Karpas-422 (cell line): Measurements from ENCODE around the gene FUT7. TPM values are rescaled to one million over a fixed set of nuclear protein-coding genes. Genes with fewer than 3 reads are reported as not detected.

Experiments used
- DNase-seq: peaks from one replicate; pipeline ENCODE4 v3.0.0-alpha.2; 2015
- H2AFZ ChIP-seq: fragments of 200-600 bp; sonication (generic); 2 replicates; pipeline ENCODE4 v1.6.1; 2014; ENCODE audit warnings: antibody characterized with exemption, low read length, mixed read lengths
- H3K27ac ChIP-seq: fragments of 200-600 bp; sonication (generic); 2 replicates; pipeline ENCODE4 v1.5.1; 2014; ENCODE audit warnings: mild to moderate bottlenecking, low read length, moderate library complexity
- H3K27me3 ChIP-seq: fragments of 200-600 bp; sonication (generic); 2 replicates; pipeline ENCODE4 v1.6.1; 2014; ENCODE audit warnings: low read length, mixed read lengths
- H3K36me3 ChIP-seq: fragments of 200-600 bp; sonication (generic); 2 replicates; pipeline ENCODE4 v1.6.1; 2014; ENCODE audit warnings: low read length, mixed read lengths; ENCODE audit not compliant: insufficient read depth
- H3K4me1 ChIP-seq: fragments of 200-600 bp; sonication (generic); 2 replicates; pipeline ENCODE4 v1.6.1; 2014; ENCODE audit warnings: mild to moderate bottlenecking, low read length, mixed read lengths
- H3K4me2 ChIP-seq: fragments of 200-600 bp; sonication (generic); 2 replicates; pipeline ENCODE4 v1.6.1; 2014; ENCODE audit warnings: low read length, low read depth, mild to moderate bottlenecking; ENCODE audit not compliant: poor library complexity, severe bottlenecking
- H3K4me3 ChIP-seq: fragments of 200-600 bp; sonication (generic); 2 replicates; pipeline ENCODE4 v1.5.1; 2014; ENCODE audit warnings: mild to moderate bottlenecking, antibody characterized with exemption, low read length, mixed read lengths
- H3K79me2 ChIP-seq: fragments of 200-600 bp; sonication (generic); 2 replicates; pipeline ENCODE4 v1.6.1; 2014; ENCODE audit warnings: mild to moderate bottlenecking, low read length, mixed read lengths
- H3K9ac ChIP-seq: fragments of 200-600 bp; sonication (generic); 2 replicates; pipeline ENCODE4 v1.6.0; 2014; ENCODE audit warnings: low read length
- H3K9me2 ChIP-seq: fragments of 200-600 bp; sonication (generic), shearing (Covaris generic); replicated peaks from 2 replicates; pipeline ENCODE4 v1.6.0; 2014; ENCODE audit warnings: mild to moderate bottlenecking, low read length, moderate library complexity; ENCODE audit not compliant: insufficient read depth
- H3K9me3 ChIP-seq: fragments of 300-700, 200-600 bp; sonication (generic); 2 replicates; pipeline ENCODE4 v1.6.1; 2014; ENCODE audit warnings: low read length, mixed read lengths
- H4K20me1 ChIP-seq: fragments of 200-600 bp; sonication (generic); 2 replicates; pipeline ENCODE4 v1.6.1; 2014; ENCODE audit warnings: mild to moderate bottlenecking, antibody characterized with exemption, low read length, low read depth; ENCODE audit not compliant: insufficient read depth
- total RNA-seq: library from RNA; depleted of rRNA; stranded (reverse); fragments of >200 nt; shearing (Covaris generic); gene quantifications from 2 replicates; pipeline ENCODE4 v1.2.3, GENCODE V29; 2014; ENCODE audit warnings: low replicate concordance

Gene FUT7
- total RNA-seq, 1 experiment from 2014 or later, result not detected

GRCh38 chr9:137040568-137040967 is 8.7 kb upstream of the FUT7 start:
- H3K36me3 ChIP-seq, result no peaks in the 10 kb centered on the region
- H3K9ac ChIP-seq, result no peak overlapping the region
- H3K9me2 ChIP-seq, result no peaks in the 10 kb centered on the region
- no peak for DNase-seq
- H3K4me3 ChIP-seq, result no peak overlapping the region
- no peaks in the 10 kb centered on the region for H3K79me2 ChIP-seq
- H3K27ac ChIP-seq, result no peak overlapping the region
- no peaks in the 10 kb centered on the region for H3K27me3 ChIP-seq
- H3K4me2 ChIP-seq, result no peak overlapping the region
- H3K9me3 ChIP-seq, result no peaks in the 10 kb centered on the region
- H4K20me1 ChIP-seq, result no peaks in the 10 kb centered on the region
- H2AFZ ChIP-seq, result no peak overlapping the region
- peaks cover 8% of the 10 kb centered on the region for H3K4me1 ChIP-seq

DNA sequence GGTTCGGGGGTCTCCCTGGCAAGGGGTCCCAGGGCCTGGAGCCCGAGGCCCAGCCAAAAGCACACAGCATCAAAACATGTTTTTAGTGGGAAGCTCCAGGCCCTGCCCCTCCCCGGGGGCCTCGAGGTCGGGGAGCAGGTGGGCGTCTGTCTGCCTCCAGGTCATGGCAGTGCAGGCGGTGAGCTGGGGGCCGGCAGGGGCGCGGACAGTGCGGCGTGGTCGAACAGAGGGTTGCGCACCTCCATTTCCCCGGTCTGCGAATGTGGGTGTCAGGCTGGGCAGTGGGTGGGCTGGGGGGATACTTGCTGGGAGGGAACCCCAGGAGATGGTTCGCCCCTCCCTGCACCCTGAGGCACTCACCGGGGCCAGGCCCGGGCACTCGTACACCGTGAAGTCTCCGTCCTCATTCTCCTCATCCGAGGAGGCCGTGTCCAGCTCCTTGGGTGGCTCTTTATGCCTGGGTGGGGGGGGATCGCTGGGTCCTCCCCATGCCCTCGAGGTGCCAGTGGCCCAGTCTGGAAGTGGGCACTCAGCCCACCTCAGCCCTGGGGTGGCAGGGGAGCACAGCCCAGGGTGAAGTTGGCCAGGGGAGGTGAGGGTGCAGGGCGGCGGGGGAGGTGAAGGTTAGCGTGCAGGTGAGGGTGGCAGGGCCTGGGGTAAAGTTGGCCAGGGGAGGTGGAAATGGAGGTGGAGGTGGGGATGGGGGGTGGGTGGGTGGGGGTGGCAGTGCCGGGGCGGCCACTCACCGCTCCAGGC is 7.9 kb upstream of the FUT7 start:
- no peaks in the 10 kb centered on the region for H3K27me3 ChIP-seq
- no peak overlapping the region for H3K27ac ChIP-seq
- H3K9ac ChIP-seq, result no peak overlapping the region
- H4K20me1 ChIP-seq, result no peaks in the 10 kb centered on the region
- no peak overlapping the region for H3K4me2 ChIP-seq
- no peaks in the 10 kb centered on the region for H3K9me3 ChIP-seq
- H3K4me1 ChIP-seq, result peaks cover 8% of the 10 kb centered on the region
- H3K36me3 ChIP-seq, result no peaks in the 10 kb centered on the region
- no peak overlapping the region for H2AFZ ChIP-seq
- H3K79me2 ChIP-seq, result no peaks in the 10 kb centered on the region
- DNase-seq, result no peak
- H3K9me2 ChIP-seq, result no peaks in the 10 kb centered on the region
- H3K4me3 ChIP-seq, result no peak overlapping the region

DNA sequence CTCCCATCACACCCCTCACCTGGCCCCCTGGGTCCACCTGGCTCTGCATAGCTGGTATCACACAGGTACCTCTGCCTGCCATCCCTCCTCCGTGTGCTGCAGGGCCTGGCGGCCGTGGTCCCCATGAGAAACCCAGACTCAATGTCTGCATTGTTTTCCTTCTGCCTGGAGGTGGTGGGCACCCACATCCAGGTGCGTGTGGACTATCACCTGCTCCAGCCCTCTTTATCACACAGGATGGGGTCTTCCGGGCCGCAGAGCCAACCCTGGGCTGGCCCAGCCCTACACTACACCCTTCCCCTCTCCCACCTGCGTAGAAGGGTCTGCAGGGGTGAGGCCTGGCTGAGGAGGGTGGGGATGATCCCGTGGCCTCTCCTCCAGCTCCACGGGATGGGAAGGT is 7.0 kb upstream of the FUT7 start:
- Histone ChIP-seq H3K9me2 (no peaks in the 10 kb centered on the region), H3K27me3 (no peaks in the 10 kb centered on the region), H3K9me3 (no peaks in the 10 kb centered on the region), H3K4me3 (no peak overlapping the region), H3K27ac (no peak overlapping the region), H3K4me2 (no peak overlapping the region), H3K79me2 (no peaks in the 10 kb centered on the region), H3K36me3 (no peaks in the 10 kb centered on the region), H3K9ac (no peak overlapping the region), H4K20me1 (no peaks in the 10 kb centered on the region), H2AFZ (no peak overlapping the region), H3K4me1 (peaks cover 11% of the 10 kb centered on the region)
- no peak for DNase-seq

- H3K79me2 ChIP-seq, result no peaks in the 10 kb centered on the region
- no peaks in the 10 kb centered on the region for H3K9me3 ChIP-seq
- no peaks in the 10 kb centered on the region for H4K20me1 ChIP-seq
- H3K4me2 ChIP-seq, result no peak overlapping the region
- H3K4me3 ChIP-seq, result no peak overlapping the region
- no peak for DNase-seq
- H3K36me3 ChIP-seq, result no peaks in the 10 kb centered on the region
- no peaks in the 10 kb centered on the region for H3K9me2 ChIP-seq
- H2AFZ ChIP-seq, result no peak overlapping the region
- H3K27me3 ChIP-seq, result no peaks in the 10 kb centered on the region
- H3K9ac ChIP-seq, result no peak overlapping the region
- H3K27ac ChIP-seq, result no peak overlapping the region
- H3K4me1 ChIP-seq, result peaks cover 10% of the 10 kb centered on the region
Measured at GRCh38 chr9:137037483-137037882, 5.6 kb upstream of the FUT7 start.

DNA sequence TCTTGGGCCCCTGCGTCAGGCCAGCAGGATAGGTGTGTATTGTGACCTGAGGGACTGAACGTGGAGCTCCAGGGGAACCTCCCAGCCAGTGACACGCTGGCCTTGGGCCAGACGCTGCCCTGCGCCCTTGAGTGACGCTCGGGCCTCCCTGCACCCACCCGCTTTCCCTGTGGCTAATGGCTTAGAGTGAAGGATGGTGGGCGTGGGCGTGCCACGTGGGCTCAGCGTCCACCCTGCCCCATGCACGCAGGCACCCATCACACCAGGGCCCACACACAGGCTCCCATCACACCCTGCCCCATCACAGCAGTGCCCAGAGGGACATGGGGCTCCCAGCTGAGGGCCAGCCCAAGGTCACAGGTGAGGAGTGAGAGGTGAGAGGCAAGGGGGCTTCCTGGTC is 5.1 kb upstream of the FUT7 start:
- DNase-seq, result no peak
- Histone ChIP-seq H3K9me3 (no peaks in the 10 kb centered on the region), H2AFZ (no peak overlapping the region), H3K4me1 (peaks cover 14% of the 10 kb centered on the region), H3K79me2 (no peaks in the 10 kb centered on the region), H3K4me3 (no peak overlapping the region), H4K20me1 (no peaks in the 10 kb centered on the region), H3K27me3 (no peaks in the 10 kb centered on the region), H3K4me2 (no peak overlapping the region), H3K9me2 (no peaks in the 10 kb centered on the region), H3K27ac (no peak overlapping the region), H3K36me3 (no peaks in the 10 kb centered on the region), H3K9ac (no peak overlapping the region)

- H3K9me2 ChIP-seq, result no peaks in the 10 kb centered on the region
- H3K9me3 ChIP-seq, result no peaks in the 10 kb centered on the region
- H3K4me1 ChIP-seq, result peaks cover 21% of the 10 kb centered on the region
- H3K27me3 ChIP-seq, result no peaks in the 10 kb centered on the region
- H3K27ac ChIP-seq, result no peak overlapping the region
- DNase-seq, result no peak
- no peak overlapping the region for H2AFZ ChIP-seq
- no peak overlapping the region for H3K4me2 ChIP-seq
- no peaks in the 10 kb centered on the region for H4K20me1 ChIP-seq
- H3K79me2 ChIP-seq, result no peaks in the 10 kb centered on the region
- no peaks in the 10 kb centered on the region for H3K36me3 ChIP-seq
- no peak overlapping the region for H3K4me3 ChIP-seq
- H3K9ac ChIP-seq, result no peak overlapping the region
Measured at GRCh38 chr9:137035937-137036336, 4.0 kb upstream of the FUT7 start.

- no peaks in the 10 kb centered on the region for H3K9me3 ChIP-seq
- no peaks in the 10 kb centered on the region for H3K79me2 ChIP-seq
- H3K9ac ChIP-seq, result no peak overlapping the region
- DNase-seq, result no peak
- no peaks in the 10 kb centered on the region for H3K27me3 ChIP-seq
- no peaks in the 10 kb centered on the region for H3K9me2 ChIP-seq
- H4K20me1 ChIP-seq, result no peaks in the 10 kb centered on the region
- H3K27ac ChIP-seq, result no peak overlapping the region
- no peak overlapping the region for H3K4me2 ChIP-seq
- H3K4me3 ChIP-seq, result no peak overlapping the region
- no peaks in the 10 kb centered on the region for H3K36me3 ChIP-seq
- peaks cover 21% of the 10 kb centered on the region for H3K4me1 ChIP-seq
- no peak overlapping the region for H2AFZ ChIP-seq
Measured at GRCh38 chr9:137035507-137035834, 3.6 kb upstream of the FUT7 start.

- Histone ChIP-seq H3K4me2 (no peak overlapping the region), H3K9ac (no peak overlapping the region), H3K4me3 (no peak overlapping the region), H4K20me1 (no peaks in the 10 kb centered on the region), H2AFZ (no peak overlapping the region), H3K27ac (no peak overlapping the region), H3K79me2 (no peaks in the 10 kb centered on the region), H3K27me3 (no peaks in the 10 kb centered on the region), H3K36me3 (no peaks in the 10 kb centered on the region), H3K9me2 (no peaks in the 10 kb centered on the region), H3K9me3 (no peaks in the 10 kb centered on the region), H3K4me1 (peaks cover 21% of the 10 kb centered on the region)
- peak; percentile 94 for DNase-seq
Measured at GRCh38 chr9:137034709-137035506, 3.0 kb upstream of the FUT7 start.
